NCI-H748 (cell line): ENCODE data around the gene GAGE12J.
"Not testable (repeated sequence)": the region's sequence is repeated elsewhere in the genome, so short reads cannot be mapped to it uniquely, and the experiment has no call there.

Experiments
- DNase-seq: peaks from one replicate; lab custom pipeline; 2025; ENCODE audit not compliant: unreplicated experiment; lab: John Stamatoyannopoulos, UW

The GAGE12J gene, protein sequence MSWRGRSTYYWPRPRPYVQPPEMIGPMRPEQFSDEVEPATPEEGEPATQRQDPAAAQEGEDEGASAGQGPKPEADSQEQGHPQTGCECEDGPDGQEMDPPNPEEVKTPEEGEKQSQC

DNA sequence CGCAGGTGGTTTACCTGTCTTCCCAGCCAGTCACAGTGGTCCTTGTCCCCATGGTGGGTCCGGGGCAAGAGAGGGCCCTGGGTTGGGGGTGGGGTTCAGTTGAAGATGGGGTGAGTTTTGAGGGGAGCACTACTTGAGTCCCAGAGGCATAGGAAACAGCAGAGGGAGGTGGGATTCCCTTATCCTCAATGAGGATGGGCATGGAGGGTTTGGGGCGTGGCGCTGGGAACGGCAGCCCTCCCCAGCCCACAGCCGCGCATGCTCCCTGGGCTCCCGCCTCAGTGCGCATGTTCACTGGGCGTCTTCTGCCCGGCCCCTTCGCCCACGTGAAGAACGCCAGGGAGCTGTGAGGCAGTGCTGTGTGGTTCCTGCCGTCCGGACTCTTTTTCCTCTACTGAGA, at the start of gene GAGE12J:
Gene GAGE12J (plus strand): TSS at position 301 of the 400 bp plus-strand sequence. CDS start 1,157 bp downstream, outside the sequence.
- not testable (repeated sequence) for DNase-seq

- no peak for DNase-seq
Observed at GRCh38 chrX:49272421-49272820, 49.4 kb upstream of the GAGE12J start.

DNA sequence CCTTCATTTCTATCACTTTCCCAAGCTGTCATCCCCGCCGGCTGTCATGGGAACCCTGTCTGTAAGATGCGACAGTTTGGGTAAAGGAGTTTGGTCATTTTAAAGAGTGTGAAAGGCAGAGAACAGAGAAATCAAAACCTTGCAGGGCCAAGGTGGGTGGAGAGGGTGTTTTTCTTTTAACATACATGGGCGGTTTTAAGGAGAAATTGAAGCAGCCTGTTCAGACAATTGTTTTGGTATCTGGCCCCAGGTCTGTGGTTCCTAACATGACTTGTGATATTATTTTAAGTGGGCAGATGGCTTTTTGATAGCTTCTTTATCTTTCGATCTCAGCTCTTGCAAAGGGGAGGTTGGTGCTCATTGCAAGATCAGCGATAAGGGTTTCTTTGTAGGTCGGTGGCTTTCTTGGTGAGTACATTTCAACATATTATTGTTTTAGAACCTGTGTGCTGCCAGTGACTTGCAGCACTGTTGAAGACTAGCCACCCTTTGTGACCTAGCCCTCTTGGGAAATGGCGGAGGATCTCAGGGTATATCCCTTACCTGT, 48.6 kb upstream of the GAGE12J start:
- DNase-seq: no peak

DNA sequence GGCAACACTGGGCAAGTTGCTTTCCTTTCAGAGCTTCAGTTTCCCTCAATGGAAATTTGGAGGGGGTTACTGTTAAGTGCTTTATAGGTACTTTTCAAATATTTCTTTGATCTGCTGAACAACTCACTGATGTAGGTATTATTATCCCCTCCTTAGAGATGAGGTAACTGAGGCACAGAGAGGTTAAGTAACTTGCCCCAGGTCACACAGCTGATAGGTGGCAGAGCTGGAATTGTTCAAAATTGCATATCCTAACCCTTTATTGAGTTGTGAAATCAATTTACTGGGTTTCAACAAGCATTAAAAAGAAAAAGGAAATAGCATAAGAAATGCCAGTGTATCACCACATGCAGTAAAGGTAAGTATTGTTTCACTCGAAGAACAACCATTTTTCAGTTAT, 45.6 kb upstream of the GAGE12J start:
- no peak for DNase-seq

GRCh38 chrX:49276671-49277534, 44.9 kb upstream of the GAGE12J start:
- DNase-seq: no peak

DNA sequence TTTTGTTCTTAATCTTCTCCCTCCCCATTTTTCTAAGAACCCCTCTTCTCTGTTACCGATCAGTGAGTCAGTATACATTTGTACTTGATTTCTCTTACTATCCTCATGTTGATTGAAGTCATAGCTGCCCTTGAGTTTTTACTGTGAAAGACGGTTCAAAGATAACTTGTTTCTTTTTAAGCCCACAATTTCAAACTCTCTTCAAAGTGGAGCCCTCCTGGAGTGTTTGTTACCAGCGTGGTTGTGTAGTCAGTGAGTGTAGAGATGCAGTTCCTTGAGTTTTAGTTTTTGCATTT, 44.4 kb upstream of the GAGE12J start:
- no peak for DNase-seq

DNA sequence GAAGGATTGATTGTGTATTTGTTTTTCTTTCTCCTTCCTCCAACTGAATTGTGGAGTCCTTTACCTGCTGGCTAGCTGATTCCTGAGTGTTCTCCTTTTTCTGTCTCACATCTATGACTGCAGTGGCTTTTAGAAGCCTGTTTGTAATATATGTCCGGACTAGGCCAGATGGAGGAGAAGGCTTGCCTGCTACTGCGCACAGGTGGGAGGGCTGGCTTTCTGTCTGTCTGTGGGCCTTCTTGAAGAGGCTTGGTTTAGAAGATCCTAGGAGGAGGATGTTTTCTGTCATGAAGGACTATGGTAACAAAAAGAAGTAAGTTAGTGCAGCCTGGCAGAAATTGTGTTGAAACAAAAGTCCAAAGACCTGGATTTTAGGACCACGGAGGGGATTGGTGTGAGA, 43.8 kb upstream of the GAGE12J start:
- DNase-seq: no peak

DNA sequence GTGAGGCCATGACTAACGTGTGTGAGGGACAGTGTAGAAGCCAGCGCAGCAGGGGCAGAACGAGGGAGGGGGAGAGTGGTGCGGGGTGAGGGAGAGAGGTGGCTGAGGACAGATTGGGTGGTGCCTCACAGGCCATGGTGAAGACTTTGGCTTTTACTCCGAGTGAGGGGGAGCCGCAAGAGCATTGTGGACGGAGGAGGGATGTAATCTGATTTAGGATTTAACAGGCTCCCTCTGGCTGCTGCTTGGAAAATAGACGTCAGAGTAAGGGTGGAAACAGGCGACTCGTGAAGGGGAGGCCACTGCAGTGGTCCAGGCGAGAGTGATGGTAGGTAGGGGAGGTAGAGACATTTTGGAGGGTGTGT, 39.2 kb upstream of the GAGE12J start:
- peak; percentile 20 for DNase-seq

DNA sequence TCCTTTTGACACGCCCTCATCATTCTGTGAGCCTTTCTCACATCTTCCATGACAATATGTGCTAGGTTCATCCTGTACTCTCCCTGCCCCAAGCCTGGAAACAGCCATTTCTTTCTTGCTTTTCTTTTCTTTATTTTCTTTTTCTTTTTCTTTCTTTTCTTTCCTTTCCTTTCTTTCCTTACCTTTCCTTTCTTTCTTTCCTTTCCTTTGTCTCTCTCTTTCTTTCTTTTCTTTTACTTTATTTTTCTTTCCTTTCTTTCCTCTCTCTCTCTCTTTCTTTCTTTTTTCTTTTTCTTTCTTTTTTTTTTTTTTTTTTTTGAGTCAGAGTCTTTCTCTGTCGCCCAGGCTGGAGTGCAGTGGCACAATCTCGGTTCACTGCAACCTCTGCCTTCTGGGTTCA, 37.6 kb upstream of the GAGE12J start:
- no peak for DNase-seq

DNA sequence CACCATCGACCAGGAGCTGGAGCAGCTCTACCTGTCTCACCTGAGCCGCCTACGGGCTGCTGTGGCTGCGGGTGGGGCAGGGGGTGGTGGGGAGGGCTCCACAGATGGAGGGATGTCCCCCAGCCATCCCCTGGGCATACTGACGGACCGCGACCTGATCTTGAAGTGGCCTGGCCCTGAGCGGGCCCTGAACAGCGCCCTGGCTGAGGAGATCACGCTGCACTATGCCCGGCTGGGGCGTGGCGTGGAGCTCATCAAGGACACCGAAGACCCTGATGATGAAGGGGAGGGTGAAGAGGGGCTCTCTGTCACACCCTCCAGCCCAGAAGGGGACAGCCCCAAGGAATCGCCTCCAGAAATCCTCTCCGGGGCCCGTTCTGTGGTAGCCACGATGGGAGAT, 35.7 kb upstream of the GAGE12J start:
- no peak for DNase-seq

GRCh38 chrX:49286581-49286980, 35.3 kb upstream of the GAGE12J start:
- no peak for DNase-seq

DNA sequence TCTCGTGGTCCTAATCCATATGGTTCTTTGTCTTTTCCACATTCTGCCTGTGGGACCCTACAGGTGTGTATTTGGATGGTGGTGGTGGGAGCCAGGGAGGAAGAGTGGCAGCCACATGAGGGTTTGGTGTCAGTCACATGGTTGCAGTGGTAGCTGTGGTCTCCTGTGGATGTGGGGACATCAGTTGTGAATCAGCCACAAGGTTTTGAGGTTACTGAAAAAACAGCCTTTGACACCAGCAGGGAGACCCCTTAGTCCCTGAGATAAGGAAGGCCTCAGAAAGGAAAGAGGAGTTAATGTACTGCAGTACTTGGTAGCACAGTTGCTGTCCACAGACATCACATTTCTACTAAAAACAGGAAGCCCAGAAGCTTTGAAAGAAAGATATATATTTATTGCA, 34.2 kb upstream of the GAGE12J start:
- no peak for DNase-seq

DNA sequence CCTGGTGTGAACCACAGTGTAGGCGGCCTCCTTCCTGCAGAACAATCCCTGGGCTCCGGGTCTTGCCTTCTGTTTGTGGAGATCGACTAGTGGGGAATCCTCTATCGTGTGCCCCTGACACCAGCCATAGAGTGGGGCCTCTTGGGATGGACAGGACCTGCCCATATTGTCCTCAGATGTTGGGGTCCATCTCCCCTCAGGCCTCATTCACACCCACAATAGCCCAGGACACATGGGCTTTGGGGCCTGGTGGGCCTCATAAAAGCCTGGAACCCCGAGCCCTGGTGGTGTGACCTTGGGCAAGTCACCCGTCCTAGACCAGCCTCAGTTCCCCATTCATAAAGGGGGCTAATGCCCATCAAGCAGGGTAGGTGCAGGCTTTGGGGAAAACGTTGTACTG, 31.6 kb upstream of the GAGE12J start:
- DNase-seq: no peak

DNA sequence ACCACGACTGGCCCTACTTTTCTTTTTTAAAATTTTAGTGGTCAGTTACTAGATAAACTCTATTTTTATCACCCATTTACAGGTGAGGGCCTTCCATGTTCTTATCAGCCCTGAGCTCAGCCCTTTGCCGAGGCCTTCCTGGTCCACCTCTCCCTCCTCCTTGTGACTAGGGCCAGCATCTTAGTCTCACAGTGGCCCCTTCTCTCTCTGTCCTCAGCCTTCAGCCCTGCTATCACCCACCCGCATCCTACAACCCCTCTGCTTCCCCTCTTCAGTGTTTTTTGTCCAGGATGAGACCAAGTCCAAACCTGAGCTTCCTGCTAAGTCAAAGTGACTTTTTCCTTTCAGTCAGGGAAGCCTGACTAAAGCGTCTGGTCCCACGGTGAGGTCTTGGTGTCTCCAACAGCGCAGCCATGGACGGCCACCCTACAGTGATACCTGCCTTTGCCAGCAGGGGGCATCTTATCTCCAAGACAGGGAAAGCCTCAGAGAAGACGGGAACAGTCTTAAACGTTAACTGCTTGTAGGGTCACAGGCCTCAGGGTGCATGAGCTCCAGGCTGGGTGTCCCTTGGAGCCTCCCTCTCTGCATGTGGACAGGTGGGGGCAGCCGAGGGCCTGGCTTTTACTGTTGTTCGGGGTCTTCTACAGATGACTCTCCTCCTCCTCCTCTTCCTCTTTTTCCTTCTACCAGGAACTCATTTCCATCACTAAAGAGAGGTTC, 30.1 kb upstream of the GAGE12J start:
- DNase-seq: peak; percentile 19

GRCh38 chrX:49292400-49293362, 29.2 kb upstream of the GAGE12J start:
- DNase-seq: no peak

- DNase-seq: not testable (repeated sequence)
Observed at GRCh38 chrX:49299293-49299692, 22.5 kb upstream of the GAGE12J start.

DNA sequence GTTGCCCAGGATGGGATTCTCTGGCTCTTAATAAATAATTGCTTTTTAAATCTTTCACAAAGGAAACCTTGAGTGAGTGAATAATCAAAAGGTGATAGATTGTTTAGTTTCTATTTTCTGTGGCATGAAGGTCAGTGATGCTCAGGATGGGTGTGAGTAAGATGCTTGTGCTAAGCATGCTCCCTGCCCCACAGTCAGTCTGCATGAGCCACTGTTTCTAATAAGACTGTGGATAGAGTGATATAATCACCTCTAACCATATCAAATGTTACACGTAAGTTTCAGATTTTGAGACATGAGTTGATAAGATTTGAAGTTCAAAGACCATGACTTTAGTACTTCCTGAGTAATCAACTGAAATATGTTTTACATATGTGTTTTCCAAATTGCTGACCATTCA, 21.1 kb upstream of the GAGE12J start:
- no peak for DNase-seq

DNA sequence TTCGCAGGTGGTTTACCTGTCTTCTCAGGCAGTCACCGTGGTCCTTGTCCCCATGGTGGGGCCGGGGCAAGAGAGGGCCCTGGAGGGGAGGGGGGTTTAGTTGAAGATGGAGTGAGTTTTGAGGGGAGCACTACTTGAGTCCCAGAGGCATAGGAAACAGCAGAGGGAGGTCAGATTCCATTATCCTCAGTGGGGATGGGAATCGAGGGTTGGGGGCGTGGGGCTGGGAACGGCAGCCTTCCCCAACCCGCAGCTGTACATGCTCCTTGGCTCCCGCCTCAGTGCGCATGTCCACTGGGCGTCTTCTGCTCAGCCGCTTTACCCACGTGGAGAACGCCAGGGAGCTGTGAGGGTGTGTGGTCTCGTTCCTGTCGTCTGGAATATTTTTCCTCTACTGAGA, 18.5 kb upstream of the GAGE12J start, which contains the start of gene GAGE10:
Gene GAGE10 (plus strand): TSS at position 301 of the 400 bp plus-strand sequence. CDS start 1,214 bp downstream, outside the sequence.
- DNase-seq: no peak

- DNase-seq: not testable (repeated sequence)
Observed at GRCh38 chrX:49307775-49308174, 14.1 kb upstream of the GAGE12J start.

DNA sequence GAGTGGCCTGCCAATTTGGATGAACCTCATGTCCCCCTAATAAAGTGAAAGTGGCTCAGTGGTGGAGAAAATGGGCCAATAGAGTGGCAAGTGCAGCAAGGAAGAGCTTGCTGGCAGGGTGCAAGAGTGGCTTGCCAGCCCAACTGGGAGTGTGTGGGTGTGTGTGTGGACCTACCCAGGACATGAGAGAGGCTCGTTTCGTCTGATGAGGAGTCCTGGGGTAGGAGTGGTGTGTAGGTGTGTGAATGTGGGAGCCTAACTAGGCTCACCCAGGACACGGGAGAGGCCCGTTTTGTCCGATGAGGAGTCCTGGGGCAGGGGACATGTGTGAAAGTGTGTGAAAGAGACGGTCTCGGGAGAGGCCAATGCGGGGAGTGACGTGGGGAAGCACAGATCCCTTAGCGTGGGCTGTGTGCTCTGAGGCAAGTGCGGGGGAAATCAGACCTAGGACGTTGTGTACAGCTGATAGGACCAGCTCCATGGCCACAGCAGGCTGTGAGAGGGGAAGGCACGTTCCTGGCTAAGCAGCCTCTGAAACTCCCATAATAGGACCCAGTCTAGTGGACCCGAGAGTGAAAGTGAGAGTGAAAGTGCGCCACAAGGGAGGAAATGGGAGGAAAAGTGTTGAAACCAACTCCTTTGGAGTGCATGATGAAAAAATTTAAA, 13.1 kb upstream of the GAGE12J start:
- DNase-seq: no peak
